GM13976 (cell line): ENCODE data around the gene INTS13.

Source experiments
- DNase-seq: peaks from one replicate; pipeline ENCODE4 v3.0.0; 2012; ENCODE audit warnings: low spot score
- in situ Hi-C: fragments of 300-500 bp; cut with MboI; formaldehyde crosslinking; loops from one replicate; pipeline ENCODE4 v1.12.0; 2022; ENCODE audit warnings: low sequenced_read_pairs, mixed read lengths, inconsistent platforms; ENCODE audit not compliant: unreplicated experiment
- TF ChIP-seq, protein P1 (sequence below): IDR thresholded peaks from 2 replicates; pipeline ENCODE4 v1.5.1; 2012; ENCODE audit warnings: borderline replicate concordance, mild to moderate bottlenecking; ENCODE audit not compliant: insufficient read depth; ENCODE audit errors: extremely low read depth, missing control alignments, control extremely low read depth

Gene INTS13

DNA sequence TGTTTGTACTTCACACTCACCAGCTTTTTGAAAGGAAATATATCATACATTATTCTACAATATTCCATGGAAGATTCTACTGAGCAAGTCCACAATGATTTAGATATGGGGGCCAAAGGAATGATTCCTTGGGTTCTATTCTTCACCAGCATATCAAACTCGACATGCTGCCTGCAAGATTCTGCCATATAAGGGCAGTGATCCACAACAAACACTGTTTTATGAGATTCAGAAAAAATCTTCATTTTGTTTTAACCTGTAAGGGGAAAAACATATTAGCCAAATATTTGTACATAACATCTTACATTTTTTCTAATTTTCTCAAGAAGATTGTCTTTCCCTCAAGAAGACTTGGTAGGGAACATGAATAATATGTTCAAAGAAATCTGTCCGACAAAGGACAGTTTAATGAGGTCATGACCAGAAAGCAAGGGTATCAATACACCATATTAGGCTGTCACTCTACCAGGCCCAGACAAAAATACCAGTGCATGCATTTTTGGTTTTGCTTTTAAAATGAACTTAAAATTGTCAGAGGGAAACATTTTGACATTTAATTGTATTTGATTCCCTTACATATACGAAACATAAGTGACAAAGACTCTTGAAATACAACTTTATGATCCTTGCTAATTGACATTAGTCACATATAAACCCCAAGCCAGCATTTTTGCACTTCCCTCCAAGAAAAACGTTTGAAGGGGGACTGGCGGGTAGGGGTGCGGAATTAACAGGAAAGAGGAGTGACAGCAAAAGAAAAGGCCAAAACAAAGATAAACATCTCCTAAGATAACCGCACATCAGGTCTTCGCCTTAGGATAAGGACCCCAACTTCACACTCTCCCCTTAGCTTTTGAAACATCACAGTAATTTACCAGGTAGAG is 980 bp downstream of the INTS13 start:
- in situ Hi-C loops = no loop called here
- DNase-seq = no peak
- TF ChIP-seq, protein P1, sequence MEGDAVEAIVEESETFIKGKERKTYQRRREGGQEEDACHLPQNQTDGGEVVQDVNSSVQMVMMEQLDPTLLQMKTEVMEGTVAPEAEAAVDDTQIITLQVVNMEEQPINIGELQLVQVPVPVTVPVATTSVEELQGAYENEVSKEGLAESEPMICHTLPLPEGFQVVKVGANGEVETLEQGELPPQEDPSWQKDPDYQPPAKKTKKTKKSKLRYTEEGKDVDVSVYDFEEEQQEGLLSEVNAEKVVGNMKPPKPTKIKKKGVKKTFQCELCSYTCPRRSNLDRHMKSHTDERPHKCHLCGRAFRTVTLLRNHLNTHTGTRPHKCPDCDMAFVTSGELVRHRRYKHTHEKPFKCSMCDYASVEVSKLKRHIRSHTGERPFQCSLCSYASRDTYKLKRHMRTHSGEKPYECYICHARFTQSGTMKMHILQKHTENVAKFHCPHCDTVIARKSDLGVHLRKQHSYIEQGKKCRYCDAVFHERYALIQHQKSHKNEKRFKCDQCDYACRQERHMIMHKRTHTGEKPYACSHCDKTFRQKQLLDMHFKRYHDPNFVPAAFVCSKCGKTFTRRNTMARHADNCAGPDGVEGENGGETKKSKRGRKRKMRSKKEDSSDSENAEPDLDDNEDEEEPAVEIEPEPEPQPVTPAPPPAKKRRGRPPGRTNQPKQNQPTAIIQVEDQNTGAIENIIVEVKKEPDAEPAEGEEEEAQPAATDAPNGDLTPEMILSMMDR = no peak

DNA sequence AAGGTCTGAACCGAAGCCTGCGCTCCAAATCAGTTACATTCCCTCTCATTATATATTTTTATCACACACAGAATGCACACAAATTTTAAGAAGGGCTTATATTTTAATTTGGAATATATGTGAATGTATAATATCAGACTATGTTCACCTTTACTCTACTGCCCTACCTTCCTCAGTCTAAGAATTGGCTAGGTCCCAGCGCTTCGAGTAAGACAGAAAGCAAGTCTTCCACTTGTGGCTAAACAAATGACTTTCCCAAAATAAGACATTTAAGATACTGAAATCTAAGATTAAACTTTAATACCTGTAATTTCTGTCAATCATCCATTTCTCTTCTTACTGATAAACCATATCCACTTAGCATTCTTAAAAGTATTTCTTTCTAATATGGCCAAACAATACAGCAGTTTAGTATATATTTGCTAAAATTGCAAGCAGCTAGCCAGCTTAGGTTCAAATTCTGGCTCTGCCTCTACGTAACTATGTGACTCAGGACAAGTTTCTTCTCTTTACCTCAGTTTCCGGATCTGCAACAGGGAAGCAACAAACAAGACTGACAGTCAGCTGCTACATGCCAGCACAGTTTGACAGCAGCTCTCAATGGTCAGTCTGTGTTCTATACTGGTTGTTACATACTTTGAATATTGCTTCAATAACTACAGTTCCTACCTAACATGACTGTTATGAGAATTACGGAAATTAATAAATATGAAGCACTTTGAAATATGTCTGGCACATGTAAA is 2.0 kb downstream of the INTS13 start:
- in situ Hi-C loops = no loop called here
- DNase-seq = no peak
- TF ChIP-seq, protein P1 = no peak

- TF ChIP-seq, protein P1 = no peak
Measured at GRCh38 chr12:26929590-26929989, 8.2 kb downstream of the INTS13 start.

GRCh38 chr12:26928661-26929060 is 9.1 kb downstream of the INTS13 start:
- TF ChIP-seq, protein P1 = no peak
- in situ Hi-C loops = no loop called here

More at GRCh38 chr12:26929590-26929989, 8.2 kb downstream of the INTS13 start:
- no peak for DNase-seq
- in situ Hi-C loops = no loop called here

DNA sequence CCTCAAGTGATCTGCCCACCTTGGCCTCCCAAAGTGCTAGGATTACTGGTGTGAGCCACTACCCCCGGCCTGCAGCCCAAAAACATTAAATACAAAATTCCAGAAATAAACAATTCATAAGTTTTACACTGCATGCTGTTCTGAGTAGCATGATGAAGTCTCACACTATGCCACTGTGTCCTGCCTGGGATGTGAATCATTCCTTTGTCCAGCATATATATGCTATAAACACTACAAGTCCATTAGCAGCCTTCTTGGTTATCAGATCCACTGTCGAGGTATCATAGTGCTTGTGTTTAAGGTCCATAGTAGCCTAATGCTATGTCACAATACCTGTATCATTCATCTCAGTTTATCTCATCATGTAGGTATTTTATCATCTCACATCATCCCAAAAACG is 15.9 kb downstream of the INTS13 start:
- in situ Hi-C loops = no loop called here
- no peak for DNase-seq
- TF ChIP-seq, protein P1 = no peak

More at GRCh38 chr12:26928661-26929060, 9.1 kb downstream of the INTS13 start:
- DNase-seq = no peak

GRCh38 chr12:26919216-26919555 is 18.6 kb downstream of the INTS13 start:
- no peak for DNase-seq
- TF ChIP-seq, protein P1 = no peak
- in situ Hi-C loops = no loop called here
